ENCODE results near the gene TOP3A. TPM values are rescaled to one million over a fixed set of nuclear protein-coding genes. Genes with fewer than 3 reads are reported as not detected.

Gene TOP3A
- total RNA-seq (10 to 100 TPM in 8 of 9 donors, 1 to 10 TPM in 1; 9.4 to 26.1 (median 12.8) TPM), polyA plus RNA-seq (10 to 100 TPM in 1 of 2 donors, 1 to 10 TPM in 1; 9.7 to 14.8 TPM)
- long read RNA-seq, donor 1, full-length matches to known transcripts: 1 of 6 reads
- long read RNA-seq, donor 1, partial matches to known transcripts: 4 of 6 reads
- long read RNA-seq, donor 1, other reads (novel, unspliced or antisense): 1 of 6 reads
- long read RNA-seq, donor 2, full-length matches to known transcripts: 32 of 51 reads
- long read RNA-seq, donor 2, partial matches to known transcripts: 14 of 51 reads
- long read RNA-seq, donor 2, other reads (novel, unspliced or antisense): 5 of 51 reads
- long read RNA-seq, donor 3, full-length matches to known transcripts: 4 of 8 reads
- long read RNA-seq, donor 3, partial matches to known transcripts: 2 of 8 reads
- long read RNA-seq, donor 3, other reads (novel, unspliced or antisense): 2 of 8 reads

DNA sequence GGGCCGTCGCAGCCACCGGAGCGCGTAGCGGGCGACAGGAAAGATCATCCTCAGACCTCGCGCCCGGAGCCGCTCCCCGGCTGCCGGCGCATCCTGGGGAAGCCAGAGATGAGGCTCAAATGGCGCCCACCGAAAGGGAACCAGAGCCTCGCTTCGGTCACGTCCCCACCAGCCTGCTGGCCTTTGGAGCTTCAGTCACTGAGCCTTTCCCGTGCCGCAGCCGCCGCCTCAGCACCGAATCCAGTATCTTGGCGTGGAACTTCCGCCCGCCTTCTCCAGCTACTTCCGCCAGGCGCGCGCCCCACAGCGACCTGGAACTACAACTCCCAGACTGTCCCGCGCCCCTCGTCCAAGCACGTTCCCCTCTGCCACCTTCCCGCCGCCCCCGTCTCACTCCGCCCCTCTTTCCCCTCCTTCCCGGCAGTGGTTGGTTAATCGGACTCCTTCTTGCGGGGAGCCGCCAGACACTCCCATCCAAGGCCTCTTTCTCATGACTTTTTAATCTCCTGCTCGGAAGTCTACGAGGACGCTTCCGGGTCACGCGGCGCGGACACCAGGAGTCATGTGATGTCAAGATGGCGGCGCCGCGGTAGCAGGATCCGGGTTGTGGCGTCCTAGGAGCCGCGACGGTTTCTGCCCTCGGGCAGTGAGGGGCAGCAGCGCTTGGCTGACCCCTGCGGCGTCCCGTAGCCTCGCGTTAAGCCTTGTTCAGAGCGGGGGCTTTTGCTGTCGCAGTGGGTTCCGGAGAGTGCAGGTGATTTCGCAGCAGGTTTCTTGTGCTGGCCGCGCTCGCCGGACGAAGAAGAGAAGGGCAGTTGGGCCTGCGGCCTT, at the start of gene TOP3A, which contains the start of gene SMCR8:
TOP3A (minus strand) TSS at position 264 of the 831 bp plus-strand sequence; CDS start at position 48, 216 bp downstream.
SMCR8 (plus strand) TSS at position 563 of the 831 bp plus-strand sequence. CDS start 497 bp downstream, outside the sequence.
- peak; percentile 98 for ATAC-seq

DNA sequence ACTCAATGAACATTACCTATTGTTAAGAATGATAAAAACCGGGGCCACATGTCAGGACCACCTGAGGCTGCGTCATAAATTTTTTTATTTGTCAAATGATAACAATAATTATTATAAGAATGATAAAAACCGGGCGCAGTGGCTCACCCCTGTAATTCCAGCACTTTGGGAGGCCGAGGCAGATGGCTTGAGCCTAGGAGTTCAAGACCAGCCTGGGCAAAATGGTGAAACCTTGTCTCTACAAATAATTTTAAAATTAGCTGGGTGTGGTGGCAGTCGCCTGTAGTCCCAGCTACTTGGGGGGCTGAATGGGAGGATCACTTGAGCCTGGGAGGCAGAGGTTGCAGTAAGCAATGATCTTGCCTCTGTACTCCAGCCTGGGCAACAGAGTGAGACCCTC, 49.4 kb upstream of the TOP3A start:
- TF ChIP-seq POLR2A (IDR thresholded peaks at IDR 0.05): no peak
- TF ChIP-seq CTCF (IDR thresholded peaks at IDR 0.05): no peak
- H3K27ac ChIP-seq: no peak overlapping the region
- H3K36me3 ChIP-seq: peaks cover 0 to 4% (median 0%) of the 10 kb centered on the region in 9 donors
- intact Hi-C loops (cut with DNase I): no loop called here
- ATAC-seq (no peak), DNase-seq (no peak)
- H3K4me3 ChIP-seq: peak overlapping the region in 2 of 12 donors; percentile 78 to 81
- peaks cover 0 to 20% (median 6%) of the 10 kb centered on the region in 12 donors for H3K4me1 ChIP-seq
- H3K9me3 ChIP-seq: peaks cover 0 to 4% (median 0%) of the 10 kb centered on the region in 12 donors
- WGBS, 4 donors: 94 to 96% (median 95%) methylated on average over 6 of the region's 6 CpGs
- no peaks in the 10 kb centered on the region for H3K27me3 ChIP-seq

More for the DNA sequence above, at the start of gene TOP3A, which contains the start of gene SMCR8:
- intact Hi-C loops (cut with DNase I): loop anchor here in 9 of 10 donors (2.0 to 10.0 kb wide), 9 partner anchors 50 to 133 kb away; partner anchors contain the start of genes MIEF2 (in 4 of the 9), LLGL1 (in 2 of the 9), ALKBH5 (in 1 of the 9) and FLII (in 1 of the 9)
- 0 to 1% (median 1%) methylated on average over 44 to 78 of the region's 78 CpGs for WGBS, 4 donors
- TF ChIP-seq POLR2A (IDR thresholded peaks at IDR 0.05) (peak in 1 of 2 donors; percentile 34), CTCF (IDR thresholded peaks at IDR 0.05) (peak in 1 of 12 donors; percentile 6)
- Histone ChIP-seq H3K27me3 (no peaks in the 10 kb centered on the region), H3K9me3 (no peaks in the 10 kb centered on the region), H3K27ac (peak within 1 kb of the TSS; percentile 26 to 95 (median 86)), H3K36me3 (peaks cover 0 to 53% (median 28%) of the 10 kb centered on the region in 9 donors), H3K4me3 (peak within 1 kb of the TSS; percentile 54 to 96 (median 87)), H3K4me1 (peaks cover 11 to 73% (median 61%) of the 10 kb centered on the region in 12 donors)
- DNase-seq: peak; percentile 97 to 98 (median 98)

DNA sequence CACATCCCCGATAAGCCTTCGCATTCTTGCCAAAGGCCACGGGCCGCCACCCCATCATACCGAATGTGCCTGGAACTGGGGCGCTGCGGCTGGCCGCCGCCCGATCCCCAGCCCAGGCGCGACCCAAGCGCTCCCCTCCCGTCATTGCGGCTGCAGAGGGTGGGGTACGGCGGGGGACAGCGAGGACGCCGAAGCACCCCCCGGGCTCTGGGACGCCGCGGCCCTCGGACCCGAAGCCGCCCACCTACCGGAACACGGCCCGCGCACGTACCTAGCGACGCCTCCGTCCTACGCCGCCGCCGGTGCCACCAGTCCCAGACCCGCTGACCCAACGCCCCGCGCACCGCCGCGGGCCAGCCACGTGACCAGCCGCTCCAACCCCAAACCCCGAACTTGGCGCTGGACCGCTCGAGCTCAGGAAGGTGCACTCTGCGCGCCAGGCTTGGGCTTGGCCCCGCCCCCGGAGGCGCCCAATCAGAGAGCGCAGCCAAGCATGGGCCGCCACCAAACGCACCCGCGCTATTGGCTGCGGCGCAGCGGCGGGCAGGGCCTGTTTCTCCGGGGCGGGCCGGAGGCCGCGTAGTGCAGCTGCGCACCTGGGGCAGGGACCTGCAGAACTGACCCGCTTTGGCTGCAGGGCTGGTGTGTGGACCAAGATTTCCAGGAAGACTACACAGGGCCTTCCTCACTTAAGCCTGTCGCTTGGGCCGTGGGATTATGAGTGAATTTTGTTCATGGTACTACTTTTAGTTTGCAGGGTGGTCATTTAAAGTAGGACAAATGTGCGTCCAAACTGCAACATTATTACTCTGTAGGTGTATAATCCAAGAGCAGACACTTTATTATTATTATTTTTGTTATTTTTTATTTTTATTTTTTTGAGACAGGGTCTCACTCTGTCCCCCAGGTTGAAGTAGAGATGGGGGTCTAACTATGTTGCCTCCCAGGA, 48.6 kb upstream of the TOP3A start, which contains the start of gene SHMT1:
SHMT1 (minus strand) TSS at position 450 of the 949 bp plus-strand sequence. CDS start 7,569 bp downstream, outside the sequence.
- peaks cover 0 to 20% (median 6%) of the 10 kb centered on the region in 12 donors for H3K4me1 ChIP-seq
- H3K4me3 ChIP-seq: peak within 1 kb of the TSS; percentile 55 to 97 (median 84)
- H3K27ac ChIP-seq: peak within 1 kb of the TSS; percentile 11 to 82 (median 64)
- DNase-seq (peak; percentile 93 to 97 (median 93)), ATAC-seq (peak; percentile 100)
- peaks cover 0 to 4% (median 0%) of the 10 kb centered on the region in 12 donors for H3K9me3 ChIP-seq
- intact Hi-C loops (cut with DNase I): no loop called here
- 1 to 2% (median 1%) methylated on average over 14 to 76 of the region's 76 CpGs for WGBS, 4 donors
- no peaks in the 10 kb centered on the region for H3K27me3 ChIP-seq
- TF ChIP-seq CTCF (IDR thresholded peaks at IDR 0.05): no peak
- peak in 1 of 2 donors; percentile 58 for TF ChIP-seq POLR2A (IDR thresholded peaks at IDR 0.05)
- H3K36me3 ChIP-seq: peaks cover 0 to 10% (median 0%) of the 10 kb centered on the region in 9 donors
